ENCODE results near the gene PDLIM3.

PDLIM3 gene

DNA sequence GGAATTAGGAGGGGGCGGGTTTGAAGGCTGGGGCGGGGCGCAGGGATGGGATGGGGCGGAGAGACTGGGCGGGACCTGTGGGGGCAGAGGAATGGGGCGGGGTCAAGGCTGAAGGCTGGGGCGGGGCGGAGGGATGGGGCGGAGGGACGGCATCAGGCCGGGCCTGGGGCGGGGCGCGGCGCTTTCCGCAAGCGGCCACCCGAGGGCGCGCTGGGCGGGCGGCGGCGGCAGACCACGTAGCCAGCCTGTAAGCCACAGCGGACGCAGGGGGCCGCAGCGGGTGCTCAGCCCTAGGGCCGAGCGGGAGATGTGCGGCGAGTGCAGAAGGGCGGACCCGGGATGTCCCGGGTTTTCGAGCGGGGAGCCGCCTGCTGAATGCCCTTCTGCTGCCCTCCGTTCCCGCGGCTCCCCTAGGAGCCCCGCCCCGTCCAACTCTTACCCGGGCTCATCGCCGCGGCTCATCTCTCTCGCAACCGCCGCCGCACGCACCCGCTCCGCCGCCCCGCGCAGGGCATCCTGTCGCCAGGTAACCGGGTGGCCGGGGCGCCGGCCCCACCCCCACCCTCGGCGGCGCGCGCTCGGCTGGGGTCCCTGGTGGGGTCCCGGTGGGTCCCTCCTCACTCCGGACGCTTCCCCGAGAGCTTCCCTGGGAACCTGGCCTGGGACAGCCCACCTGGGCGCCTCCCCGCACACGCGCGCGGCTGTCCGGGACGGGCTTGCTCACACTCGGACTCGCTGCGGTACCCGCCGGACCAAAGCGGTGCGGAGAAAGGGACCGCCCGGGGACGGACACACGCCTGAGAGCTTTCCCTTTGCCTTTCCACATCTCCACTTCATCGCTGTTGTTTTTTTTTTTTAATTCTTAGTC, 63.8 kb downstream of the PDLIM3 start, which contains the start of gene CCDC110:
Gene CCDC110 (minus strand): TSS at position 499 of the 868 bp plus-strand sequence. CDS start 50 bp downstream, at position 449.
- DNase-seq (ENCODE audit: low read depth): peak; percentile 92

DNA sequence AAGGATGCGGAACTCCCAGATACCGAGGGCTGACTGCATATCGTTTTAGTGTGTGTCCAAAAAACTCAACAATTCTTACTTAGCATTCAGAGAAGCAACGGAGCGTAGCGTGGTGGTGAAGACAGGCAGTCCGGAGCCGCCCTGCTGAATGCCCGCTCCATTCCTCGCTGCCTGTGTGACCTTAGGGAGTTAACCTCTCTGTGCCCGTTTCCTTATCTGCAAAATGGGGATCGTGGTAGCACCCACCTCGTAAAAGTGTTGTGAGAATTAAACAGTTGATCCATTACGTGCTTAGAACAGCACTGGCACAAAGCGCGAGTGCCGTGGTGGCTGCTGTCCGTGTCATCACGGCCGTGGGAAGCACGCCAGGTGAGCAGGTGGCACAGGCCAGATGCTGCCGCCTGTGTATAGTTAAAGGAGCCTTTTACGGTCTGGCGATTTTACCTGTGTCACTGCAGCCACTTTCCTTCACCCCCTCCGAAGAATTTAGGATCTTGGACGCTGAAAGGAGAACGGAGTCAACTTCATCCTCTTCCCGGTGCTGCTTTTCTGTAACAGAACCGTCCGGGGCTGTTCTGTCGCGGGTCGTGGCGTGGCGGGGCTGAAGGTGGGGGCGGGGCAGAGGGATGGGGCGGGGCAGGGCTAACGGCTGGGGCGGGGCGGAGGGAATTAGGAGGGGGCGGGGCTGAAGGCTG, 64.7 kb downstream of the PDLIM3 start:
- no peak for DNase-seq (ENCODE audit: low read depth)

DNA sequence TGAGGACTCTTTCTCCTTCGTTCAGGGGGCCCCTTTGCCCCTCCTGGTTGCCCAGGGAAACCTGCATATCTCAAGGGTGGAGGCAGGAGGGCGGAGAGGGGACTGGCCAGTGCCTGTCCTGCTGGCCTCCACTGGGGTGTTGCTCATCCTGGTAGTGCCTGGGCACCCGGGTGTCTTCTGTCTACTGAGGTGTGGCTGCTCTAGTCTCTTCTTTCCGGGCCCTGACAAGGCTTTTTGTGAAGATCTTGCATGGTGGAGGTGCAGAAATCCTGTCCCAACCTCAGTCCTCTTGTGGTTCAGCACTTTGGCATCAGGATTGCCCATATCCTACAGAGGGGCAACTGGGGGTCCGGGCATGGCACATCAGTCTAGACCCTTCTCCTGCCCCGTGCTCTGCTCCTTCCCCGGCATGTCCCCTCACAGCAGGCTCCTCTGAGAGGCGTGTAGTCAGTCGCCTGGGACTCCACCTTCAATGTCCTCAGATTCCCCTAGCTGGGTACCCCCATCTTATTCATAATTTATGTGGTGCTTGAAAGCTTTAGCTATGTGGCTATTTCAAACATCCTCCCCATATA, 65.6 kb downstream of the PDLIM3 start:
- no peak for DNase-seq (ENCODE audit: low read depth)

DNA sequence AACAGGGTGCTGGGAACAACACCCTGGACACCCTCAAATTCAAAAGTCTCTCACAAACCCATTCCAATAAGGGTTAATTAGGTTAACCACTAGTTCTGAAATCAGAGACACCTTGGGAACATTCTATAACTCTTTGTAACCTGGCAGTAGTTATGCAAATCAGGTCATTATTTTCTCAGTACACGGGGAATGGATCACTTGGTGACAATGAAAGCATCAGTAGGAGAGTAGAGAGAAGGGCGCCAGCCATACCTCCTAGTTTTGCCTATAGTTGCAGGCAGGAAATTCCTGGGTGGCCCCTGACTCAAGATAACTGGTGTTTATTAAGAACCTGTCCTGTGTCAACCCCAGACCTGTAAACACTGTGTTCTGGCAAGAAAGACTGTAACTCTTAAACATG, 66.3 kb downstream of the PDLIM3 start:
- DNase-seq (ENCODE audit: low read depth): no peak

- DNase-seq (ENCODE audit: low read depth): no peak
These were observed 67.3 kb downstream of the PDLIM3 start for GRCh38 chr4:185467991-185468390.

- no peak for DNase-seq (ENCODE audit: low read depth)
These were observed 68.2 kb downstream of the PDLIM3 start for GRCh38 chr4:185467101-185467500.

DNA sequence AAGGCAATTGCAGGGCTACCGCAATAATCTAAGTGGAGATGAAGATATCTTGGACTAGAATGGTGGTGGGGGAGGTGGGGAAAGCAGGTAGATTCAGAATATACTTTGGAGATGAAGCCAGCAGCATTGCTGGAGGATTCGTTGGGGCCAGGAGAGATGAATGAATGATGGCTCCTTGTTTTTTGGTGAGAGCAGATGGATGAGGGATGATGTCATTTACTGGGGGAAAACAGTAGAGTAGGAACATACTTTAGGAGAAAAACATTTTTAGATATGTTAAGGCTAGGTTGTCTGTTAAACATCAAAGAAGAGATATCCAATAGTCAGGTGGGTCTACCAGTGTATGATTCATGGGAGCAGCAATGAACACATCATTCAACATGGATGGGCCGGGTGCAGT, 69.6 kb downstream of the PDLIM3 start:
- DNase-seq (ENCODE audit: low read depth): no peak

DNA sequence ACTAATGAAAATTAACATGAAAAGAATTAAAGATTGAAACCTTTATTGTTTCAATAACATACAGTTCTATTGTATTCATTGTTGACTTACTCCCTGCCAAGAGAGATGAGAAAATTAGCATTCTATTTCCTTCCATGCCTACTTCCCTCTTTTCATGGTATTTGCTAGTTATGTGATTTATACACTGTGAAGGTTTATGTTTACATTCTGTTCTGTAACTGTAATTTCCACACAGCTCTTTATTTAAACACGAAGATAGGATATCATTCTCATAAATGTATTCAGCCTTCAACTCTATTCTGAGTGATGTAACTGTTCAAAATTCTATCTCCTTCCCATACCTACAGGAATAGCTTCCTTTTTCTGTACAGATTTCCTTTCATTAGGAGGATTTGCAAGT, 70.4 kb downstream of the PDLIM3 start:
- DNase-seq (ENCODE audit: low read depth): no peak

GRCh38 chr4:185464183-185464582, 71.1 kb downstream of the PDLIM3 start:
- DNase-seq (ENCODE audit: low read depth): no peak

GRCh38 chr4:185463541-185463940, 71.8 kb downstream of the PDLIM3 start:
- no peak for DNase-seq (ENCODE audit: low read depth)

DNA sequence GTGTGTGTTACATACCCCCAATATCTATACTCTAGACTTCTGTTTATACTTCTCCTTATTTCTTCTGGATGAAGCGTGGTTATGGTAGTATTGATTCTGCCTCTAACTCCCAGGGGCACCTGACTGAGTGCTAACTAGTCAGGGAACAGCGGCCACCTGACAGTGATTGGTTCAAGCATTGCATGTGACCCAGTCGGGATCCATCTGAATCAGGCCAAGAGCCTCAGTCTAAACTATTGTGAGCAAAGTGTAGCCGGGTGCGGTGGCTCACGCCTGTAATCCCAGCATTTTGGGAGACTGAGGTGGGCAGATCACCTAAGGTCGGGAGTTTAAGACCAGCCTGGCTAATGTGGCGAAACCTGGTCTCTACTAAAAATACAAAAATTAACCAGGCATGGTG, 73.7 kb downstream of the PDLIM3 start:
- no peak for DNase-seq (ENCODE audit: low read depth)

DNA sequence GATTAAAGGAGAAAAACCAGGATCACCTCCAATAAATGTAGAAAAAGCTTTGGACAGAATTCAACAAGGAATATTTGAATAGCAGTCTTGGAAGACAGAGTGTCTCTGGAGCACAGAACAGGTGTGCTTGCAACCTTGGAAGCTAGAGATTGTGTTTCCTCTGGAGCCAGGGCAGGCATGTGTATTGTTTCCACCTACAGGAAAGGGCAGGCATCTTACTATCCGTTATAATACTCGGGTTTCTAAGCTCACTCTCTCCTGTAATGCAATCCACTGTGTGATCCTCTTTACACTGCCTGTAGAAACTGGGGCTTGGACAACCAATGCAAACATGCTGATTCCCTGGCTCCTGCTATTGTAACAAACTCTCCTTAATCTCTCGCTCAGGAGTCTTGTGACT, 78.2 kb downstream of the PDLIM3 start:
- DNase-seq (ENCODE audit: low read depth): no peak

- no peak for DNase-seq (ENCODE audit: low read depth)
These were observed 79.2 kb downstream of the PDLIM3 start for GRCh38 chr4:185456131-185456530.

All from activated T-cell treated with anti-CD3 and anti-CD28 coated beads for 1 hour (primary cell).